Ramos (cell line): ENCODE results near the gene CLEC18B.
"Not testable (repeated sequence)": the region's sequence is repeated elsewhere in the genome, so short reads cannot be mapped to it uniquely, and the experiment has no call there.

ENCODE experiments used
- in situ Hi-C: fragments of 300-500 bp; cut with MboI; formaldehyde crosslinking; loops from one replicate; pipeline ENCODE4 v1.14.3; 2022; ENCODE audit warnings: low sequenced_read_pairs; ENCODE audit not compliant: unreplicated experiment

CLEC18B gene

GRCh38 chr16:74446866-74447265 lies 25.6 kb upstream of the CLEC18B start:
- in situ Hi-C loops = no loop called here

- in situ Hi-C loops = not testable (repeated sequence)
Observed at GRCh38 chr16:74443624-74444346, 22.5 kb upstream of the CLEC18B start.

- in situ Hi-C loops = loop anchor here (10.0 kb wide), 1 partner anchor 125 kb away; no protein-coding TSS in a partner anchor
Observed at GRCh38 chr16:74439685-74440084, 18.4 kb upstream of the CLEC18B start.

- in situ Hi-C loops = loop anchor here (10.0 kb wide), 1 partner anchor 124 kb away; no protein-coding TSS in a partner anchor
Observed at GRCh38 chr16:74438492-74438979, 17.3 kb upstream of the CLEC18B start.

- in situ Hi-C loops = loop anchor here (10.0 kb wide), 1 partner anchor 117 kb away; no protein-coding TSS in a partner anchor
Observed at GRCh38 chr16:74431516-74431915, 10.2 kb upstream of the CLEC18B start.

GRCh38 chr16:74430036-74430712 lies 8.9 kb upstream of the CLEC18B start:
- in situ Hi-C loops = loop anchor here (10.0 kb wide), 1 partner anchor 115 kb away; no protein-coding TSS in a partner anchor

GRCh38 chr16:74428493-74428892 lies 7.2 kb upstream of the CLEC18B start:
- in situ Hi-C loops = not testable (repeated sequence)

GRCh38 chr16:74425751-74426150 lies 4.5 kb upstream of the CLEC18B start:
- in situ Hi-C loops = not testable (repeated sequence)

GRCh38 chr16:74423721-74424120 lies 2.4 kb upstream of the CLEC18B start:
- in situ Hi-C loops = not testable (repeated sequence)

GRCh38 chr16:74422086-74422485 lies 808 bp upstream of the CLEC18B start:
- in situ Hi-C loops = not testable (repeated sequence)

GRCh38 chr16:74421482-74421785 lies 156 bp upstream of the CLEC18B start:
- in situ Hi-C loops = not testable (repeated sequence)

GRCh38 chr16:74419811-74420210 lies 1.5 kb downstream of the CLEC18B start:
- in situ Hi-C loops = not testable (repeated sequence)

- in situ Hi-C loops = not testable (repeated sequence)
Observed at GRCh38 chr16:74417897-74418296, 3.4 kb downstream of the CLEC18B start.

GRCh38 chr16:74413920-74414319 lies 7.4 kb downstream of the CLEC18B start:
- in situ Hi-C loops = not testable (repeated sequence)

GRCh38 chr16:74413485-74413884 lies 7.8 kb downstream of the CLEC18B start:
- in situ Hi-C loops = not testable (repeated sequence)

GRCh38 chr16:74412775-74413390 lies 8.4 kb downstream of the CLEC18B start:
- in situ Hi-C loops = not testable (repeated sequence)

GRCh38 chr16:74412138-74412774 lies 9.0 kb downstream of the CLEC18B start:
- in situ Hi-C loops = not testable (repeated sequence)

GRCh38 chr16:74410981-74411380 lies 10.3 kb downstream of the CLEC18B start:
- in situ Hi-C loops = not testable (repeated sequence)

GRCh38 chr16:74410057-74410957 lies 11.0 kb downstream of the CLEC18B start:
- in situ Hi-C loops = not testable (repeated sequence)
